Measurements from ENCODE around the gene CRB1.

The CRB1 gene

GRCh38 chr1:197424380-197424779, 156.3 kb downstream of the CRB1 start:
- no peak overlapping the region for H3K4me3 ChIP-seq (ENCODE audit: low read length)
- no peak for DNase-seq (ENCODE audit: low read depth)
- TF ChIP-seq CTCF (conservative IDR thresholded peaks at IDR 0.05; ENCODE audit: low read depth, low read length): no peak

GRCh38 chr1:197429372-197429771, 161.3 kb downstream of the CRB1 start:
- H3K4me3 ChIP-seq (ENCODE audit: low read length): no peak overlapping the region
- TF ChIP-seq CTCF (conservative IDR thresholded peaks at IDR 0.05; ENCODE audit: low read depth, low read length): no peak
- DNase-seq (ENCODE audit: low read depth): no peak

GRCh38 chr1:197435224-197435623, 167.2 kb downstream of the CRB1 start:
- H3K4me3 ChIP-seq (ENCODE audit: low read length): no peak overlapping the region
- no peak for TF ChIP-seq CTCF (conservative IDR thresholded peaks at IDR 0.05; ENCODE audit: low read depth, low read length)
- no peak for DNase-seq (ENCODE audit: low read depth)

- H3K4me3 ChIP-seq (ENCODE audit: low read length): no peak overlapping the region
- TF ChIP-seq CTCF (conservative IDR thresholded peaks at IDR 0.05; ENCODE audit: low read depth, low read length): no peak
- no peak for DNase-seq (ENCODE audit: low read depth)
Observed at GRCh38 chr1:197437601-197438000, 169.5 kb downstream of the CRB1 start.

- no peak overlapping the region for H3K4me3 ChIP-seq (ENCODE audit: low read length)
- TF ChIP-seq CTCF (conservative IDR thresholded peaks at IDR 0.05; ENCODE audit: low read depth, low read length): no peak
- no peak for DNase-seq (ENCODE audit: low read depth)
Observed at GRCh38 chr1:197438010-197438790, 170.1 kb downstream of the CRB1 start.

- H3K4me3 ChIP-seq (ENCODE audit: low read length): no peak overlapping the region
- no peak for DNase-seq (ENCODE audit: low read depth)
- TF ChIP-seq CTCF (conservative IDR thresholded peaks at IDR 0.05; ENCODE audit: low read depth, low read length): no peak
Observed at GRCh38 chr1:197439708-197440280, 171.7 kb downstream of the CRB1 start.

- no peak for TF ChIP-seq CTCF (conservative IDR thresholded peaks at IDR 0.05; ENCODE audit: low read depth, low read length)
- DNase-seq (ENCODE audit: low read depth): no peak
Observed at GRCh38 chr1:197440715-197441114, 172.7 kb downstream of the CRB1 start.

More at GRCh38 chr1:197440715-197441114, 172.7 kb downstream of the CRB1 start:
- H3K4me3 ChIP-seq (ENCODE audit: low read length): no peak overlapping the region
